ENCODE measurements around the gene PDE6B. TPM values are rescaled to one million over a fixed set of nuclear protein-coding genes. Genes with fewer than 3 reads are reported as not detected.
"Not testable (repeated sequence)": the region's sequence is repeated elsewhere in the genome, so short reads cannot be mapped to it uniquely, and the experiment has no call there.

Gene PDE6B
- total RNA-seq, 1 donor from 2014 or later: 1.5 TPM

DNA sequence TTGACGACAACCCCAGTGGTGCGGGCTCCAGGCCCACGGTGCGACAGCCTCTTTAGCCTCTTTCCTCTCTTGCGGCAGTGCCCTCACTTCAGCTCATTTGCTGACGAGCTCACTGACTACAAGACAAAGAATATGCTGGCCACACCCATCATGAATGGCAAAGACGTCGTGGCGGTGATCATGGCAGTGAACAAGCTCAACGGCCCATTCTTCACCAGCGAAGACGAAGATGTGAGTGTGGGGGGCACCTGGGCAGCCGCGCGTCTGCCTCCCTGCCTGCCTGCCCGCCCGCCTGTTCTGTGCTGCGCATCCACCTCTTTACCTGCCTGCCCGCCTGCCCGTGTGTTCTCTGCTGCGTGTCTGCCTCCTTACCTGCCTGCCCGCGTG is 9.2 kb downstream of the PDE6B start:
- DNase-seq (ENCODE audit: extremely low read depth, low read depth, low spot score): no peak

DNA sequence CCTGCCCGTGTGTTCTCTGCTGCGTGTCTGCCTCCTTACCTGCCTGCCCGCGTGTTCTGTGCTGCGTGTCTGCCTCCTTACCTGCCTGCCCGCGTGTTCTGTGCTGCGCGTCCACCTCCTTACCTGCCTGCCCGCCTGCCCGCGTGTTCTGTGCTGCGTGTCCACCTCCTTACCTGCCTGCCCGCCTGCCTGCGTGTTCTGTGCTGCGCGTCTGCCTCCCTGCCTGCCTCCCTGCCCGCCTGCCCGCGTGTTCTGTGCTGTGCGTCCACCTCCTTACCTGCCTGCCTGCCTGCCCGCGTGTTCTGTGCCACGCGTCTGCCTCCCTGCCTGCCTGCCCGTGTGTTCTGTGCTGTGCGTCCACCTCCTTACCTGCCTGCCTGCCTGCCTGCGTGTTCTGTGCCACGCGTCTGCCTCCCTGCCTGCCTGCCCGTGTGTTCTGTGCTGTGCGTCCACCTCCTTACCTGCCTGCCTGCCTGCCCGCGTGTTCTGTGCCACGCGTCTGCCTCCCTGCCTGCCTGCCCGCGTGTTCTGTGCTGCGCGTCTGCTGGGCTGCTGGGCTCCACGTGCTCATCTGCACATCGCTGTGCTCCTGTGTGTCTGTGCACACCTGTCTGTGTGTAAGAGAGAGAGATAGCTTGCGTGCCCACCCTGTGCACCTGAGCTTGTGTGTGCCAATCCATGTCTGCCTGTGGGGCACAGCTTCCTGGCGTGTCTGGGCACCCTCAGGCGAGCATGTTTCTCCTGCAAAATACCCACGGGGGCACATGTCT is 9.9 kb downstream of the PDE6B start:
- not testable (repeated sequence) for DNase-seq (ENCODE audit: extremely low read depth, low read depth, low spot score)

DNA sequence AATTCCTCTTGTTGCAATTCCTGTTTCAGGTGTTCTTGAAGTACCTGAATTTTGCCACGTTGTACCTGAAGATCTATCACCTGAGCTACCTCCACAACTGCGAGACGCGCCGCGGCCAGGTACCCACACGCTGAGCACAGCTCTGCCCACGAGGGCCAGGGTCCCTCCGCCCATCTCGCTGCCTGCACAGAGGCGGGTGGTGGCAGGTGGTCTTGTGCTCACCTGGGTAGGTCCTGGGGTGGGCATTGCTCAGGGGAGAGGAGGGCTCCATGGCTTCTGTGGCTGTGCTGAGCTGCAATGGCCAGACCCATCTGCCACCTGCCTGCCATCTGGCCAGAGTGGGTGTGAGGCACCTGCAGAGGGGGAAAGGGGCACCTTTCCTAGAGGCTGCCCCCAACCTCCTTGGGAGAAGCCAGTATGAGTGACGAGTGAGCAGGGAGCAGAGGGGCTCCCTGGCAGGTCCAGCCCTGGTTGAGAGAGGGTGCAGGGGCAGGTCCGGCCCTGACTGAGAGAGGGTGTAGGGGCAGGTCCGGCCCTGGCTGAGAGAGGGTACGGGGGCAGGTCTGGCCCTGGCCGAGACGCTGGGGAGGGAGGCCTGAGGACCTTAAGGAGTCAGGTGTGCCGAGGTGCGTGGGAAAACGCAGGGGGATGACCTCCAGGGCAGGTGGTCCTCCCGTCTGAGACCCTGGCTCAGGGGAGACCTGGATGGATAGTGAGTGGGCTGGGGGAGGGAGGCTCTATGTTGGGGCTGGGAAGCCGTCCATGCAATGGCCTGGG is 10.7 kb downstream of the PDE6B start:
- no peak for DNase-seq (ENCODE audit: extremely low read depth, low read depth, low spot score)

DNA sequence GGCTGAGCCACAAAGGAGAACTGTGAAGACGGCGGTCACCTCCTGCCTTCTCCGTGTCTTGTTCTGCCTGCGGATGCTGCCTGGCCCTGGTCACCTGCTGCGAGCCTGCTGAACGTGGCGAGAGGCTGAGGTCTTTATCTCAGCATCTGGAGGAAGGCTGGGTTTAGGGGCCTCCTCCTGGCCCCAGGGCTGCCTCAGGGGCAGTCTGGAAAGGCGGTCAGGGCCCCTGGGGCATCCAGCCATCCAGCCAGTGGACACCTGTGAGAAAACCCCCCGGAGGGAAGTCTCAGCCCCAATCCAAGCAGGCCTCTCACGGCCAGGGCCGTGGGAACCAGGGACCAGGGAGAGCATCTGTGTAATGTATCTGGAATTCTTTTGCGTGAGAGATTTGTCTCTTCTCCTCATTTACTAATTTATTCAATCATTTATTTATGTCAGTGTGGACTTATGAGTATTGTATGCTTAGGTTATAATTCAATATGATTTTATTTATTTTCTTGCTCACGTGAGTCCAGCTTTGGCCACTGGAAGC is 11.3 kb downstream of the PDE6B start:
- no peak for DNase-seq (ENCODE audit: extremely low read depth, low read depth, low spot score)

DNA sequence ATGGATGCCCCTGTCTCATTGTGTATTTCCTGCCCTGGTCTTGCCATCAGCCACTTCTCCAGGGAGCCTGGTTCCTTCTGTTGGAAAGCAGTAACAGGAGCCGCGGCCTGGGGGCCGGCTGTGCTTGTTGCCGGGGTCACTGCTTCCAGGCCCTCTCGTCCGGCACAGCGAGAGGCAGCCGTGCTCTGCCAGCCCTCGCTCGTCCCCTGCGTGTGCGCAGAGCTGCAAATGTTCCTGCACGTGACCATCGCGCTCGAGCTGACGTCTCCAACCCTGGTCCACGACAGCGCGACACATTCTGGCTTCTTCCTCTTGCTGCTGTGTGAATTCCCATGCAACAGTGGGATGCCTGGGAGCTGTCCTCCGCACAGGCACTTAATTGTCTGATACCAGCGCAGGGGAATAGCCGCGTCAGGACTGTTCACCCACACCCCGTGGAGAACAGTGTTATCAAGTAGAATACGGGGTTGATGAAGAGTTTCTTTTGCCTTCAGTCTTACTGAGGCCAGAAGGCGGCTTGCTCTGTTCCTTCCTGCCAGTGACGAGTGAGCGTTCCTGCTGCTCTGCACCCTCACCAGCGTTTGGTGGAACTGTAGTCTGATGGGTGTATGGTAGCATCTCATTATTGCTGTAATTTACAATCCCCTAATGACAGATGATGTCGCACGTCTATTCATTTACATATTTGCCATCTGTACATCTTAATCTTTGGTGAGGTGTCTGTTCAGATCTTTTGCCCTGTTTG is 12.3 kb downstream of the PDE6B start:
- DNase-seq (ENCODE audit: extremely low read depth, low read depth, low spot score): no peak

DNA sequence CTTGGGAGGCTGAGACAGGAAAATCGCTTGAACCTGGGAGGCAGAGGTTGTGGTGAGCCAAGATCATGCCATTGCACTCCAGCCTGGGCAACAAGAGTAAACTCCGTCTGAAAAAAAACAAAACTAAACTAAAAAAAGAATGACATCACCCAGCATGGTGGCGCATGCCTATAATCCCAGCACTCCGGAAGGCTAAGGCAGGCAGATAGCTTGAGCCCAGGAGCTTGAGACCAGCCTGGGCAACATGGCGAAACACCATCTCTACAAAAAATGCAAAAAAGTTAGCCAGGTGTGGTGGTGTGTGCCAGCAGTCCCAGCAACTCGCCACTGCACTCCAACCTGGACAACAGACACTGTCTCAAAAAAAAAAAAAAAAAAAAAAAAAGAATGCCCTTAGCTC is 17.0 kb downstream of the PDE6B start:
- not testable (repeated sequence) for DNase-seq (ENCODE audit: extremely low read depth, low read depth, low spot score)

DNA sequence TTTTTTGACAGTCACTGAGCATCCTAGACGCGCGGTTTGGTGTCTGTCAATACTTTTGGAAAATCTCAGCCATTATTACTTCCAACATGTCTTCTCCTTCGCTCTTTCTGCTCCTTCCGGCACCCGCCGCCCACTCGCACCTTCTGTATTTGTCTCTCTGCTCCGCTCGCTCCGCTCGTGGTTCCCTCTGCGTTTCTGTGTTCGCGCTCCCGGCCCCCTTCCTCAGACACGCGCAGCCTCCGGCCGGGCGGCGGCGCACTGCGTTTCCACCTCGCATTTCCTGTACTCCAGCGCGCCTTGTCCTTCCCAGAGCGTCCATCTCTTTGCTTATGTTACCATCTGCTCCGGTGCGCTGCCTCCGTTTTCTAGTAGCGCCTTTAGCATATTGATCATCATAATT is 21.1 kb downstream of the PDE6B start:
- no peak for DNase-seq (ENCODE audit: extremely low read depth, low read depth, low spot score)

DNA sequence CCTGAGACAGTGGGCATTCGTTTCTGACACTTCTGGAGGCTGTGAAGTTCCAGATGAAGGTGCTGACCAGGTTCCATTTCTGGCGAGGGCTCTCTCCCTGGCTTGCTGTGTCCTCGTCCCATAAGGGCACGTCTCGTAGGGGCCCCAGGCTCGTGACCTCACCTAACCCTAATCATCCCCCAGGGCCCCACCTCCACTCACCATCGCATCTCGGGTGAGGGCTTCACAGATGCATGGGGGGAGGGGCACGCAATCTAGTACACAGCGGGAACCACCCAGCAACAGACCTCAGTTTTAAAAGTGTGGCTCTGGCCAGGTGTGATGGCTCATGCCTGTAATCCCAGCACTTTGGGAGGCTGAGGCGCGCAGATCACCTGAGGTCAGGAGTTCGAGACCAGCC is 22.1 kb downstream of the PDE6B start:
- DNase-seq (ENCODE audit: extremely low read depth, low read depth, low spot score): no peak

DNA sequence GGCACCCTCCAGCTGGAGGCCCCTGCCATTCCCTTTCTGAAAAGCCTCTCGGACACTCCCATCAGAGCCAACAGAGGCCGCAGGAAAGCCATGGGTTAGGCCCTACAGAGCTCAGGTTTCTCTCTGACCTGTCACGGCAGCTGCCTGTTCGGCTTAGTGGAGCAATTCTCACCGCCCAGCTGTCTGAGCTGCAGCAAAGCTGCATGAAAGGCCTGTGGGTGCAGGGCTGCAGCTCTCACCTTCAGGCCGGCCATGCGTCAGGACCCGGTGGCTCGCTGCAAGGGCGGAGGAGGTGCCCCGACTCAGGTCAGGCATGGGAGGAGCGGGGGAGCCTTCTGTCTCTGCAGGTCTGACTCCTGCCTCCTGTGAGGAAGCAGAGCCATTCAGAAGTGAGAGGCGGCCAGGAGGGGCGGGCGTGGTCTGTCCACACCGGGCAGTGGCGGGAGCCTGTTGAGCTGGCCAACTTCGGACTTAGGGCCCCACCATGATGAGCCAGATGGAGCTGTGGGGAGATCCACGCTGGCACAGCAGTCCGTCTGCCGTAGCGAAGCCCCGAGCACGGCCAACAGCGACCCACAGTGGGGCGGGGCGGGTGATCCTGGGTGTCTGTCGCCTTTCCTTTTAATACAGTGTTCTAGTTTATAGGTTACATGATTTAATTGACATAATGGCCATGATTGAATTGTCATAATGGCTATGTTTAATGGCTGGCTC is 23.4 kb downstream of the PDE6B start:
- no peak for DNase-seq (ENCODE audit: extremely low read depth, low read depth, low spot score)

DNA sequence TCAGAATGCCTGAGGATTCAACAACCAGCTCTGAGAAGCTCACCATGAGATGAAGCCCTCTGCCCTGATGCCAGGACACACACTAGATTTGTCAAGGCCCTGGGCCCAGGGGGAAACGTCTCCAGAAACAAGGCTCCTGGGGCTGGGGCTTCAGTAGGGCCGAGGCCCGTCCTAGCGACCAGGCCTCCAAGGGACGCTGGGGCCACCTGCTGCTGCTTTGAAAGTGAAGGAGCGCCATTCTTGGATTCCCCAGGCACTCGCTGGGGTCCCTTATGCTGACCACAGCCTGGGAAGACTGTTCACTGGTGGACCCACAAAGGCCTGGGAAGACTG is 23.9 kb downstream of the PDE6B start:
- no peak for DNase-seq (ENCODE audit: extremely low read depth, low read depth, low spot score)

DNA sequence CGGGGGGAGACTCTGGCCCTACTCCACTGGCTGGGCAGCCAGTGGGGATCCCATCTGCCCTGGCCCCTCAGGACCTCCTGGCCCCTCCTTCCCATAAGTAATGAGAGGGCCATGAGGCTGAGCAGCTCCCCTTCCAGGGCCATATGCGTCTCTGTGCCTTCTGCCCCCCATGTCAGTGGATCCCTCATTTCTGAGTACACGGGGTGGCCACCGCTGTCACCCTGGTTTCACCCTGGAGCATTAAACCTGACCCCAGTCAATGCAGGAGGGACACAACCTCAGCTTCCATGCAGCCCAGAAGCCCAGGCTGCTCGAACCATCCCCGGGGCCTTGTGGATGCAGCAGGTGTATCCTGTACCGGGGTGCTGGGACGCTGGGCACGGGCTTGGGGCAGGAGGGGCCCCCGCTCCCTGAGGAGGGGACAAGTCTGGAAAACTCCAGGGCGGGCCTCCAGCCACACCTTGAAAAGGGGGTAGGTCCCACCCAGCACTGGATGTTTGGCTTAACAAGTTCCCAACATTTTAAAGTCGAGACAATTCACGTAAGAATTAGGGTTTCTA is 24.5 kb downstream of the PDE6B start:
- no peak for DNase-seq (ENCODE audit: extremely low read depth, low read depth, low spot score)

DNA sequence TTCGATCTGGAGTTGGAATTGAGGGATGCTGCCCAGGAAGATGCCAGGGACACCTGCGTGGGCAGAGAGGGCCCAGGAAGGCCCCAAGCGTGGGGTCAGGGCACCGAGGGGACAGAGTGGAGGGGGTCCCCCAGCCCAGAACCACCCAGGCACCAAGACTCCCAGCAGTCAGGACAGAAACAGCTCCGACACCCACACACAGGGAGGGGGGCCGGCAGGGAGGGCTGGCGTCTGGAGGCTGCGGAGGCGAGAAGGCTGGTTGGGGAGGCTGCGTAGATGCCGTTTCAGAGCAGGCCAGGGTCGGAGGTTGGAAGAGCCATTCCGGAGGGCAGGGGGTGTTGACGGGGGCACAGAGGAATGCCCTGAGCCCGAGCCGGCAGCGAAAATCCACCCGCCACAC is 25.1 kb downstream of the PDE6B start:
- DNase-seq (ENCODE audit: extremely low read depth, low read depth, low spot score): no peak

DNA sequence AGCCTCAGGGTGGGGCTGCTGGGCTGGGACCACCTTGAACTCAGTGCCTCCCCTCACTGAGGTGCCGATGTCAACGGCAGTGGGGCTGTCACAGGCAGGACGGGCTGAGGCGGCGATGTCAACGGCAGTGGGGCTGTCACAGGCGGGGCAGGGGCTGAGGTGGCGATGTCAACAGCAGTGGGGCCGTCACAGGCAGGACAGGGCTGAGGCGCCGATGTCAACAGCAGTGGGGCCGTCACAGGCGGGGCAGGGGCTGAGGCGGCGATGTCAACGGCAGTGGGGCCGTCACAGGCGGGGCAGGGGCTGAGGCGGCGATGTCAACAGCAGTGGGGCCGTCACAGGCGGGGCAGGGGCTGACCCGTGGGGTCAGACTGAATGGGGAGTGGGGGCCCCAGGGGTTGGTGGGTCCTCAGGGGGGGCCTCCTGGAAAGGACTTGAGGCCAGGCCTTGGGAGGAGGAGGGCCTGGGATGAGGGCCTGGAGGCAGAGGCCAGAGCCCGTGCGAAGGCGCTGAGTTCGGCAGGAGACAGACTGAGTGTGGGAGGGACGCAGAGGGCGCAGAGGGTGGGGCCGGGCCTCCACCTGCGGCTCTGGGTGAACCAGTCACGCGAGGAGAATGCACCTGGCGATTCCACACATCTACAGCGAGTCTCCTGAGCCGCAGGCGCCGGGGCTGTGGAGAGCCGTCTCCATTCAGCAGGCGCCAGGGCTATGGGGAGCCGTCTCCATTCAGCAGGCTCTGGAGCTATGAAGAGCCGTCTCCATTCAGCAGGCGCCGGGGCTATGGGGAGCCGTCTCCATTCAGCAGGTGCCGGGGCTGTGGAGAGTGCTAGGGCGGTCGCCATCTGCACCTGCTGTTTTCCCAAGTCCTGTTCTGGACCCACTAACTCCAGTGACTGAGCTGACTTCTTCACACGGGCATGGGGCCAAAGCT is 25.8 kb downstream of the PDE6B start:
- no peak for DNase-seq (ENCODE audit: extremely low read depth, low read depth, low spot score)

DNA sequence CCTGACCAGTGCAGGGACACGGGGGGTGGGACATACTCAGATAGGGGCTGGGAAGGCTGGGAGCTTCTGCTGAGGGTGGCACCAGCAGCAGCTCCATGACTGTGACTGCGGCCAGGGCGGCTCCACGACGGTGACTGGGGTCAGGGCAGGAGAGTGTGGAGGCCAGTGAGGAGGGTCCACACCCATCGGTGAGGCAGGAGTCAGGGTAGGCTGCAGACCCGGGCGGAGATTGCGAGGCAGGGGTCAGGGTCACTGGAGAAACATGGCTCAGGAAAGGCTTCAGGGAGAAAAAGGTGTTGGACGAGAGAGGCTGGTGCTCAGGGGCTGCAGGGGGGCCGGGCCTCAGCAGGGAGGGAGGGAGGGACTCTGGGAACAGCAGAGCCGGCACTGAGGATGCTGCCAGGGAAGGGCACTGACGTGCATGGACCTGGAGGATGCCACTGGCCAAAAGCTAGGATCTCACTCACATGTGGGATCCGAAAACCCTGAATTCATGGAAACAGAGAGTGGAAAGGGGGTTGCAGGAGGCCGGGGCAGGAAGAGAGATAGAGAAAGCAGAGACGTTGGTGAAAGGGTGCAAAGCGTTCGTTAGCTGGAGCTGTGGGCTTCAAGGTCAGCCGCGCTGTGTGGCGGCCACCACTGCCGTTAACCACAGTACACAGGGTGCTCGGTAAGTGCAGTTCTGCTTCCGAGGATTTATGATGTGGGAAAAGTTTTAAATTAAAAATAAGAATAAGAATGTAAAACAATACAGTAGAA is 26.7 kb downstream of the PDE6B start:
- DNase-seq (ENCODE audit: extremely low read depth, low read depth, low spot score): no peak

DNA sequence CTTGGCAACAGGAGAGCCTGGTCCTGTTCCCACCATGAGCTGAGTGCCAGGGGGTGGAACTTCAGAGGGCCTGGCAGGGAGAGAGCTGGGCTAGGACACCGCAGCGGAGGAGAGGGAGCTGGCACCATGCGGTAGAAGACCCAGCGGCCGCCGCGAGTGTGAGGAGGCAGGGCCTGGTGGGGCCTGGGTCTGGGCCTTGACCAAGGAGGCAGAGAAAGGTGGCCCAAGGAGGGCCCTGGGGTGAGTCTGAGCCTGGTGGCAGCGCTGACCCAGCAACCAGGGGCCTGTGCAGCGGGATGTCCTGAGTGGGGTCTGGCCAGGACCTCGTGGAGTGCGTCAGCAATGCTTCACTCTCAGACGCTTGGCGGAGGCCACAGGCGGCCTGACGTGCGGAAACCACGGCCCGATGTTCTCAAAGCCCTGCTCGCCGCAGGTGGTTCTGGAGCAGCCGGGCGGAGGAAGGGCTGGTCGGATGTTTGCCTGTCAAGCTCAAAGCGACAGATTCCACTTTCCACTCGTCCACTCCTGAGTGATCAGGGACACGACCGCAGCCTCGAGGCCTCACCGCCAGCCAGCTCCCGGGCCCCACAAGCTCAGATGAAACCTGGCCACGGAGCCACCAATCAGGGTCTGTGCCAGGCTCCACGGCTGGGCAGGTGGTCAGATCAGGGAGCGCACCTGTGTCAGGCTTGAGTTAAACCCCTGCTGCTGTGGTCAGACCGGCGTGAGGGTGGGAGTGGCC is 27.9 kb downstream of the PDE6B start:
- DNase-seq (ENCODE audit: extremely low read depth, low read depth, low spot score): no peak

DNA sequence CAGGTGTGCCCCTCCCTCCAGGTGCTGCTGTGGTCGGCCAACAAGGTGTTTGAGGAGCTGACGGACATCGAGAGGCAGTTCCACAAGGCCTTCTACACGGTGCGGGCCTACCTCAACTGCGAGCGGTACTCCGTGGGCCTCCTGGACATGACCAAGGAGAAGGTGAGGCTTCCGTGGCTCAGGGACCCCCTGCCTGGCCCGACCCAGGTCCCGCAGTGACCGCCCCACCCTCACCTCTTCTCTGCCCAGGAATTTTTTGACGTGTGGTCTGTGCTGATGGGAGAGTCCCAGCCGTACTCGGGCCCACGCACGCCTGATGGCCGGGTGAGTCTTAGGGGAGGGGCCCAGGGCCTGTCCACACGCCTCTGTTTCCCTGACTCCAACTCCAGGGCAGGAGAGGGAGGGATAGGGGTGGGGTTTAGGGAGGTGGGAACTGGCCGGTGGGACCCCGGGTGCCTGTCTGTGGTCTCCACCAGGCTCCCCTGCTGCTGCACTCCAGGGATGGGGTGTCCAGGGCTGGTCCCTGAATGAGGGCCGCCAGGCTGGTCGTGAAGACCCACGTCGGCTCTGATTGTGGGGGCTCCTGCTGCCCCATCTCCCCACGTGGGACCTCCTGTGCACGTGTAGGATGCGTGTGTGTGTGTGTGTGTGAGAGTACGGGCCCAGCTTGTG is 28.6 kb downstream of the PDE6B start:
- no peak for DNase-seq (ENCODE audit: extremely low read depth, low read depth, low spot score)

DNA sequence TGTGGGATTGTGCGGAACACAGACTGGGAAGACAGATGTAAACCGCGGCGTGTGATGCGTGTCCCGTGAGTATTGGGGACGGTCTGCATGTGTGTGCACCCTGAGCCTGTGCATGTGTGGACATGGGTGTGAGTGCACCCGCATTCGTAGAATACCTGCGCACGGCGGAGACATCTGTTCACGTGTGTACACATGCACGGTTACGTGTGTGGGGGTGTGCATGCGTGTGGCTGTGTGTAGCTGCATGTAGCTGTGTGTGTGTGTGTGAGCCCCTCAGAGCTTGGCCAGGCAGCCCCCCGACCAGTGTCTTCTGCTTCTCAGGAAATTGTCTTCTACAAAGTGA is 29.1 kb downstream of the PDE6B start:
- no peak for DNase-seq (ENCODE audit: extremely low read depth, low read depth, low spot score)
